Naive thymus-derived CD4-positive, alpha-beta T cell (primary cell): ENCODE measurements around the gene CCDC3. TPM values are rescaled to one million over a fixed set of nuclear protein-coding genes. Genes with fewer than 3 reads are reported as not detected.

ENCODE experiments used
- ATAC-seq: fragments of 150-1000 bp; cut with Tn5 transposase; 2 replicates; pipeline ENCODE4 v1.10.0; 2021; ENCODE audit warnings: mild to moderate bottlenecking, moderate library complexity
- CTCF ChIA-PET: fragments of 350-600 bp; sonication (Branson Sonifier 250); formaldehyde crosslinking; loops from one replicate; lab custom pipeline; 2021; ENCODE audit warnings: antibody characterized with exemption; lab: Charles Lee
- POLR2A ChIA-PET: fragments of 350-600 bp; sonication (Branson Sonifier 250); formaldehyde crosslinking; loops from one replicate; lab custom pipeline; 2021; ENCODE audit warnings: antibody characterized with exemption, inconsistent platforms; lab: Charles Lee
- DNase-seq, 9 donors: peaks; one replicate each; pipeline versions ENCODE4 v3.0.0 to v3.0.0-alpha.2; 2020 to 2022; ENCODE audit warnings: mixed read lengths in 1 of 9
- H3K27ac ChIP-seq: one replicate; pipeline ENCODE4 v1.7.0; 2013; ENCODE audit warnings: mild to moderate bottlenecking, low read depth, low read length, moderate library complexity
- H3K27me3 ChIP-seq, 2 donors: one replicate each; pipeline ENCODE4 v1.7.0; 2013; ENCODE audit warnings: low read length in 2 of 2, mild to moderate bottlenecking in 2 of 2, moderate library complexity in 2 of 2; ENCODE audit not compliant: control insufficient read depth in 2 of 2, insufficient read depth in 2 of 2
- H3K36me3 ChIP-seq, 3 experiments: 1 replicate in 2 of 3; 2 replicates in 1 of 3; pipeline ENCODE4 v1.7.0; 2013; ENCODE audit warnings: low read length in 3 of 3, mild to moderate bottlenecking in 3 of 3, moderate library complexity in 1 of 3; ENCODE audit not compliant: insufficient read depth in 3 of 3, control insufficient read depth in 2 of 3
- H3K4me1 ChIP-seq, 2 donors: one replicate each; pipeline ENCODE4 v1.7.0; 2013; ENCODE audit warnings: low read length in 2 of 2, mild to moderate bottlenecking in 2 of 2, moderate library complexity in 1 of 2; ENCODE audit not compliant: control insufficient read depth in 2 of 2, insufficient read depth in 2 of 2
- H3K4me3 ChIP-seq: 2 replicates; pipeline ENCODE4 v1.7.0; 2013; ENCODE audit warnings: mild to moderate bottlenecking, low read length
- H3K9me3 ChIP-seq, 3 experiments: 1 replicate in 2 of 3; 2 replicates in 1 of 3; pipeline ENCODE4 v1.7.0; 2013; ENCODE audit warnings: low read length in 3 of 3; ENCODE audit not compliant: control insufficient read depth in 2 of 3
- H3K27ac Mint-ChIP-seq, 9 donors: one replicate each; pipeline ENCODE4 v1.8.0; 2020 to 2022; ENCODE audit warnings: mixed read lengths in 9 of 9, mild to moderate bottlenecking in 8 of 9, moderate library complexity in 5 of 9, inconsistent platforms in 2 of 9
- H3K27me3 Mint-ChIP-seq, 5 donors: one replicate each; pipeline ENCODE4 v1.8.0; 2021 to 2022; ENCODE audit warnings: mixed read lengths in 5 of 5, mild to moderate bottlenecking in 1 of 5
- H3K36me3 Mint-ChIP-seq, 5 donors: one replicate each; pipeline ENCODE4 v1.8.0; 2020 to 2022; ENCODE audit warnings: mixed read lengths in 5 of 5, mild to moderate bottlenecking in 3 of 5, inconsistent platforms in 1 of 5
- H3K4me1 Mint-ChIP-seq, 7 donors: one replicate each; pipeline ENCODE4 v1.8.0; 2020 to 2022; ENCODE audit warnings: mixed read lengths in 7 of 7, mild to moderate bottlenecking in 3 of 7, inconsistent platforms in 1 of 7
- H3K4me3 Mint-ChIP-seq, 10 donors: one replicate each; pipeline ENCODE4 v1.8.0; 2020 to 2022; ENCODE audit warnings: mild to moderate bottlenecking in 10 of 10, mixed read lengths in 10 of 10, moderate library complexity in 6 of 10, inconsistent platforms in 2 of 10
- H3K9me3 Mint-ChIP-seq, 11 donors: one replicate each; pipeline ENCODE4 v1.8.0; 2020 to 2022; ENCODE audit warnings: mixed read lengths in 11 of 11, mild to moderate bottlenecking in 4 of 11, inconsistent platforms in 1 of 11, moderate library complexity in 1 of 11
- intact Hi-C, 2 donors: fragments of 100-400 bp; cut with micrococcal nuclease; formaldehyde crosslinking; loops; one replicate each; pipeline ENCODE4 v1.15.1; 2023
- polyA plus RNA-seq, 2 donors: library from polyadenylated mRNA; unstranded; fragments of 300-500 nt; fragmentation: Illumina TruSeq; gene quantifications; one replicate each; pipeline ENCODE4 v1.2.3, GENCODE V29; 2021
- total RNA-seq, 6 experiments: library from RNA in 5 of 6; stranded (reverse) in 5 of 6; gene quantifications; 1 replicate in 5 of 6; 2 replicates in 1 of 6; pipeline ENCODE4 v1.2.3 and lab custom pipeline; 2021 to 2026

Gene CCDC3
- total and polyA plus RNA-seq, 7 experiments from 2014 or later = 0.31 TPM; not detected in 6

- POLR2A ChIA-PET = no interaction called here
- Histone ChIP-seq H3K27me3 (no peaks in the 10 kb centered on the region), H3K9me3 (no peaks in the 10 kb centered on the region), H3K4me3 (no peak overlapping the region), H3K4me1 (no peaks in the 10 kb centered on the region), H3K36me3 (no peaks in the 10 kb centered on the region), H3K27ac (no peak overlapping the region)
- Mint-ChIP-seq H3K27ac (no peak overlapping the region), H3K36me3 (no peaks in the 10 kb centered on the region), H3K27me3 (peaks cover 0 to 3% (median 0%) of the 10 kb centered on the region in 5 donors), H3K9me3 (no peaks in the 10 kb centered on the region), H3K4me3 (no peak overlapping the region), H3K4me1 (no peaks in the 10 kb centered on the region)
- DNase-seq (no peak), ATAC-seq (no peak)
- intact Hi-C loops = no loop called here
- CTCF ChIA-PET = no interaction called here
These were observed 75.7 kb downstream of the CCDC3 start for GRCh38 chr10:12925845-12926244.

DNA sequence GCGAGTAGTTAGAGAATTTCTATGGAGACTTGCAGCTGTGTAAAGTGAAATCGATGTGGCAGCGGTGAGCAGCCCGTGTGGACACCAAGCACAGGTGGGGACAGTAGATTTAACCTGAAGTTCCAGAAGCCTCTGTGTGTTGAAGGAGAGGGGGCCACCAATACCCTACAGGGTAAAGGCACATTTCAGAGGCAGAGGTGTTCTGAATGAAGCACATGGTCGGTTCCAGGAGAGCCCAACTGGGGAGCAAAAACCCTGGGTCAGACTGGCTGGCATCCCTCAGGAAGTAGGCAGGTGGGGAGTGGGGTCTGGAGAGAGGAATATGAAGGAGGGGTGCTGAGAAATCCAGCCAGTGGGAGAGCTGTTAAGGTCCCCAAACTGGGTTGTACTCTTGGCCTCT, 76.6 kb downstream of the CCDC3 start:
- Mint-ChIP-seq H3K4me1 (no peaks in the 10 kb centered on the region), H3K27me3 (peaks cover 0 to 8% (median 0%) of the 10 kb centered on the region in 5 donors), H3K9me3 (no peaks in the 10 kb centered on the region), H3K4me3 (no peak overlapping the region), H3K27ac (no peak overlapping the region), H3K36me3 (no peaks in the 10 kb centered on the region)
- intact Hi-C loops = no loop called here
- no peak for ATAC-seq
- no peak overlapping the region for H3K4me3 ChIP-seq
- ChIA-PET POLR2A (no interaction called here), CTCF (no interaction called here)
- no peak overlapping the region for H3K27ac ChIP-seq
- no peaks in the 10 kb centered on the region for H3K4me1 ChIP-seq
- no peaks in the 10 kb centered on the region for H3K9me3 ChIP-seq
- no peaks in the 10 kb centered on the region for H3K27me3 ChIP-seq
- no peaks in the 10 kb centered on the region for H3K36me3 ChIP-seq
- DNase-seq = no peak

DNA sequence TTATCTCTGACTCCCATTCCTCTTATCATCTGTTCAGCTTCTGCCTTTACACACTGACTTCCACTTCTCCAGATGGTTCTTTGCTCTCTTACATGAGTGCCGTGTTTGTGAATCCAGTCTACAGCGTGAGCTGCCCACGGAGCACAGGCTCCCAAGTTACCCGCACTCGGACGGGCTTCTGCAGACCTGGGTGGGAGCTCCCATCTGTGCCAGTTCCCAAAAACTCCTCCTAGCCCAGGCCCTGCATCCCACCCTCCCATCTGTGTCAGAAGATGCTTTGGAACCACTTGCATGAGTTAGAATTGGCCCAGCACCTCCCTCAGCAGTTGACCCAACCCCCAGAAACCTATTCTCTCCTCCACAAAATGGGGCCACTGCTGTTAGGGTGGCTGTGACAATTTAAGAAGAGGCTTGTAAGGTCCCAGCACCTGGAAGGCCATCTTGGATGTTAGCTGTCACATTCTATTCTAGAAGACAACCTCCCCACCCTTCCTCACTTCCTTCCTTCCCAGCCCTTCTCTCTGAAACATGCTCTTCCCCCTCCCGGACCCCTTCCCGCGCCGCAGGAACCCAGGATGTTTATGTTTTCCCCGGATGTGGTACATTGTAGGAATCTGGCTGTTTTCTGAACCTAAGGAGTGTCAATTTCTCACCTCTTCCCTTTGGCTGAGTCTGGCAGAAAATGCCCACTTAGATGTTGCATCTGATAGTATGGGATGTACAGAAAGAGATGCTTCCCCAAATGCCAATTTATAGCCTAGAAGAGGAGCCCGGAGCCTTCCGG, 79.2 kb downstream of the CCDC3 start:
- CTCF ChIA-PET = no interaction called here
- Histone ChIP-seq H3K4me3 (no peak overlapping the region), H3K9me3 (no peaks in the 10 kb centered on the region), H3K27me3 (no peaks in the 10 kb centered on the region), H3K4me1 (no peaks in the 10 kb centered on the region), H3K27ac (no peak overlapping the region), H3K36me3 (no peaks in the 10 kb centered on the region)
- POLR2A ChIA-PET = no interaction called here
- ATAC-seq = no peak
- Mint-ChIP-seq H3K4me3 (no peak overlapping the region), H3K9me3 (no peaks in the 10 kb centered on the region), H3K27ac (no peak overlapping the region), H3K27me3 (peaks cover 0 to 9% (median 0%) of the 10 kb centered on the region in 5 donors), H3K36me3 (no peaks in the 10 kb centered on the region), H3K4me1 (no peaks in the 10 kb centered on the region)
- no peak for DNase-seq
- intact Hi-C loops = no loop called here

GRCh38 chr10:12921163-12921562, 80.3 kb downstream of the CCDC3 start:
- ATAC-seq (no peak), DNase-seq (no peak)
- no peak overlapping the region for H3K4me3 ChIP-seq
- Mint-ChIP-seq H3K9me3 (no peaks in the 10 kb centered on the region), H3K36me3 (no peaks in the 10 kb centered on the region), H3K27me3 (peaks cover 0 to 9% (median 0%) of the 10 kb centered on the region in 5 donors), H3K27ac (no peak overlapping the region), H3K4me3 (no peak overlapping the region), H3K4me1 (no peaks in the 10 kb centered on the region)
- ChIA-PET CTCF (no interaction called here), POLR2A (no interaction called here)
- no peak overlapping the region for H3K27ac ChIP-seq
- H3K27me3 ChIP-seq = no peaks in the 10 kb centered on the region
- H3K36me3 ChIP-seq = no peaks in the 10 kb centered on the region
- intact Hi-C loops = no loop called here
- H3K9me3 ChIP-seq = no peaks in the 10 kb centered on the region
- no peaks in the 10 kb centered on the region for H3K4me1 ChIP-seq

DNA sequence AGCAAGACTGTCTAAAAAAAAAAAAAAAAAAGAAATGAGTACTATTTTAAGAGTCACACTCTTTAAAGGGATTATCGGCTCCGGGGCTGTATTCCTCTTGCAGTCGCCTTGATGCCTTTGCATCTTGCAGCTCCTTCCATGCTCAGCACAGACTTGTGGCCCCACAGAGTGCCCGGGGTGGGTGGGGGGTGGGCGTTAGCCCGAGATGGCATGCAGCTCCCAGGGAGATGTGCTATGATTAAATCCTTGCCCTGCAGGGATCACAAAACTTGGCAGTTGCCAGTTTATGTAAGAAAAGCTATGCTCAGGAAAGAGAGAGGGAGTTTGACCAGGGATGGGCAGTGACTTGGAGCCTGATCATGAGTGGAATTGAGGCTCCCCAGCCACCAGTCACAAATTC, 81.9 kb downstream of the CCDC3 start:
- no peak overlapping the region for H3K4me3 ChIP-seq
- intact Hi-C loops = no loop called here
- DNase-seq (no peak), ATAC-seq (no peak)
- H3K27me3 Mint-ChIP-seq = peaks cover 0 to 9% (median 4%) of the 10 kb centered on the region in 5 donors
- H3K27me3 ChIP-seq = no peaks in the 10 kb centered on the region
- POLR2A ChIA-PET = no interaction called here
- no peaks in the 10 kb centered on the region for H3K4me1 ChIP-seq
- no peak overlapping the region for H3K4me3 Mint-ChIP-seq
- H3K9me3 Mint-ChIP-seq = no peaks in the 10 kb centered on the region
- CTCF ChIA-PET = no interaction called here
- no peak overlapping the region for H3K27ac Mint-ChIP-seq
- no peaks in the 10 kb centered on the region for H3K4me1 Mint-ChIP-seq
- H3K36me3 ChIP-seq = no peaks in the 10 kb centered on the region
- H3K36me3 Mint-ChIP-seq = no peaks in the 10 kb centered on the region
- no peak overlapping the region for H3K27ac ChIP-seq
- H3K9me3 ChIP-seq = no peaks in the 10 kb centered on the region

DNA sequence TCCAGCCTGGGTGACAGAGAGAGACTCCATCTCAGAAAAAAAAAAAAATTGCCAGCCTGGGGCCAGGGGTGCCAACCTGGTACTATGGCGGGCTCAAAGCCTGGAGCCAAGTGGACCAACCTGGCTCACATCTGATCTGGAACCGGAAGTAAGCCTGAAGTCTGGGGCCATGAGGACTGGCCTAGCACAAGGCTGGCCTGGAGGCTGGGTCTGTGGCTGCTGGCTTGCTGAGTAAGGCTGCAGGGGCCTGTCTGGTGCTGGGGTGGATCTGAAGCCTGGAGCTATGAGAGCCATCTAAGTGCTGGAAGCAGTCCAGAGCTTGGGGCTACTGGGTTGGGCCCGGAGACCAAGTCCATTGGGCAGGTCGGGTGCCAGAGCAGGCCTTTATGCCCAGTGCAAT, 84.9 kb downstream of the CCDC3 start:
- Mint-ChIP-seq H3K4me1 (no peaks in the 10 kb centered on the region), H3K27me3 (peaks cover 4 to 16% (median 12%) of the 10 kb centered on the region in 5 donors), H3K27ac (no peak overlapping the region), H3K36me3 (no peaks in the 10 kb centered on the region), H3K4me3 (no peak overlapping the region), H3K9me3 (peaks cover 0 to 12% (median 3%) of the 10 kb centered on the region in 11 donors)
- no peaks in the 10 kb centered on the region for H3K36me3 ChIP-seq
- no peaks in the 10 kb centered on the region for H3K9me3 ChIP-seq
- POLR2A ChIA-PET = no interaction called here
- H3K27ac ChIP-seq = no peak overlapping the region
- DNase-seq (no peak), ATAC-seq (no peak)
- intact Hi-C loops = no loop called here
- no peak overlapping the region for H3K4me3 ChIP-seq
- no peaks in the 10 kb centered on the region for H3K4me1 ChIP-seq
- H3K27me3 ChIP-seq = no peaks in the 10 kb centered on the region
- CTCF ChIA-PET = no interaction called here

GRCh38 chr10:12915637-12916168, 85.8 kb downstream of the CCDC3 start:
- no peaks in the 10 kb centered on the region for H3K27me3 ChIP-seq
- no peak overlapping the region for H3K4me3 Mint-ChIP-seq
- H3K9me3 Mint-ChIP-seq = peaks cover 0 to 12% (median 3%) of the 10 kb centered on the region in 11 donors
- intact Hi-C loops = no loop called here
- H3K4me1 ChIP-seq = no peaks in the 10 kb centered on the region
- CTCF ChIA-PET = no interaction called here
- no peaks in the 10 kb centered on the region for H3K9me3 ChIP-seq
- DNase-seq (no peak), ATAC-seq (no peak)
- no peak overlapping the region for H3K4me3 ChIP-seq
- H3K36me3 ChIP-seq = no peaks in the 10 kb centered on the region
- H3K36me3 Mint-ChIP-seq = no peaks in the 10 kb centered on the region
- peaks cover 4 to 13% (median 12%) of the 10 kb centered on the region in 5 donors for H3K27me3 Mint-ChIP-seq
- POLR2A ChIA-PET = no interaction called here
- no peak overlapping the region for H3K27ac Mint-ChIP-seq
- no peaks in the 10 kb centered on the region for H3K4me1 Mint-ChIP-seq
- no peak overlapping the region for H3K27ac ChIP-seq
